Stimulated activated naive CD8-positive, alpha-beta T cell treated with anti-CD3 and anti-CD28 coated beads, Interleukin-15, Interleukin-2, amounts not matched to agents 100 ng/mL and 50 ng/mL, for 24 hours (primary cell): ENCODE measurements around the gene ADGRD1.

Experiments used
- H3K27ac Mint-ChIP-seq: one replicate; pipeline ENCODE4 v1.8.0; 2021; ENCODE audit warnings: mild to moderate bottlenecking, mixed read lengths
- H3K27me3 Mint-ChIP-seq: one replicate; pipeline ENCODE4 v1.8.0; 2021; ENCODE audit warnings: mixed read lengths
- H3K36me3 Mint-ChIP-seq: one replicate; pipeline ENCODE4 v1.8.0; 2021; ENCODE audit warnings: low read depth, mixed read lengths
- H3K4me1 Mint-ChIP-seq: one replicate; pipeline ENCODE4 v1.8.0; 2021; ENCODE audit warnings: low read depth, mixed read lengths
- H3K4me3 Mint-ChIP-seq: one replicate; pipeline ENCODE4 v1.8.0; 2021; ENCODE audit warnings: mild to moderate bottlenecking, mixed read lengths
- H3K9me3 Mint-ChIP-seq: one replicate; pipeline ENCODE4 v1.8.0; 2021; ENCODE audit warnings: mixed read lengths

The ADGRD1 gene

DNA sequence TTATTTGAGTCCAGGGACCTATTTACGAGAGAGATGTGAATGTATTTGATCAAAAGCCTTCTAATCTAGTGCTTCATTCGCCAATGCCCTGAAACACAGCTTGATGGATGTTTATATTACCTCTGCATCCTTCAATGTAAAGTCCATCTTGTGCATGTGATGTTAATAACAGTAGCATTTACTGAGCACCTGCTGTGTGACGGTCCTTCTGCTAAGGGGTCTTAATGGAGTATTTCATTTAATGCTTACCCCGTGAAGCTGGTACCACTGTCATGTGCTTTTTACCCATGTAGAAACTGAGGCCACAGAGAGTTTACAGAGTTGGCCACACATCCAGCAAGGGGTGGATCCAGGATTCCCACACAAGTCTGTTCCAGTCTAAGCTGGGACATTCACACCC is 237.3 kb downstream of the ADGRD1 start:
- H3K27me3 Mint-ChIP-seq = peaks cover 5% of the 10 kb centered on the region
- H3K36me3 Mint-ChIP-seq = no peaks in the 10 kb centered on the region
- no peaks in the 10 kb centered on the region for H3K4me1 Mint-ChIP-seq
- H3K4me3 Mint-ChIP-seq = no peak overlapping the region
- H3K9me3 Mint-ChIP-seq = no peaks in the 10 kb centered on the region
- H3K27ac Mint-ChIP-seq = no peak overlapping the region
